ENCODE data around the gene HOXD13. TPM values are rescaled to one million over a fixed set of nuclear protein-coding genes. Genes with fewer than 3 reads are reported as not detected.

Gene HOXD13
- polyA plus RNA-seq, 3 donors, result 0.11 to 0.17 (median 0.14) TPM

DNA sequence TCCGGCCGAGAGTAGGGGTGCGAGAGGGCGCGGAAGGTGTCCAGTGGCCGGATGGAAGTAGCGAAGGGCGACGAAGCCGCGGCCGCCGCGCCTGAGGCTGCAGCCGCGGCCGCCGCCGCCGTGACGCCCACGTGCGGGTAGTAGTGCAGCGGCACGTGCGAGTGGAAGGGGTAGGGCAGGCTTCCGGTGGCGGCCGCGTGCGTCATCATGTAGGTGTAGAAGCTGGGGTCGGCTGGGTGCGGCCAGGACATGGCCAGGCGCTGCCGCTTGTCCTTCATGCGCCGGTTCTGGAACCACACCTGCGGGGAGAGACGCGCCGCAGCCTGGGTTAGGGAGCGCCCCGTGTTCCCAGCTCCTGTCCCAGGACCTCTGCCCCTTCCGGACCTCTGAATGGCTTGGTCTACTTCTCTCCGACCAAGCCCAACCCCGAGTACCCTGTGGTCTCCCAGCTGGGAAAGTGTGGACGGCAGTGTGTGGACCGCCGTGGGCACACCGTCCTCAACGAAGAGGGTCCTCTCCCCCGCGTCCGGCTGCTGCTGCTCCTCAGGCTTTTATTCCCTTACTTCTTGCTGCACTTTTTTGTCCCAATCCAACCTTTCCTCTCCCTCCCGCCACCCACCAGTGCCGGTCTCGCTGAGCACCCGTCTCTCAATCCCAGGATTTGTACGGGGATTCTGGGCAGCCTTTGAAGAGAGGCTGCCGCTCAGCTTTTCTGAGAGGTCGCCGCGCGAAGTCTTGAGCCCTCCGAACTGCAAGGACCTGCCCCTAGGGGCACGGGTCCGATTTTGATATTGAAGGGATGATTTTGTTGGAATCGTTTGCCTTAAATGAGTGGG lies 11.8 kb upstream of the HOXD13 start:
- DNase-seq (ENCODE audit: low read depth in 3 of 3, low spot score in 2 of 3), result peak in 1 of 3 donors; percentile 16

DNA sequence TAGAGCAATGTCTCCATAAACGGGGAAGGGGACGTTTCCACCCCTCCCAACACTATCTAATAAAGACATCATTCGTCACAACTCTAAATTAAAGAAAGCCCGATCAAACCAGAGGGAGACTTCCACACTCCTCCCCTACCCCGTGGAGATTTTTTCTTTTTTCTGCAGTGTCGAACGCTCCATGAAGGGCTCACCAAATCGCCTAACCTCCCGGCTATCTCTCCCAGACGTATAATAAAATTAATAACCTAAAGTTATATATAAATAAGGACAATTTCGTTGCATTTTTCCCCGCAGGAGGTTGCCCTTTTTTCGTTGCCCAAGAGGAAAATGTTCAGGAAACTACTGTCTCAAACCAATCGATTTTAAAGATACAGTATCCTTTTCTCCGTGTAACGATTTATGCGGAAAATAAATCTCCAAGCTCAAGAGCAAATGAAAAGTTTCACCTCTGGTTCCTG lies 11.1 kb upstream of the HOXD13 start:
- peak in 1 of 3 donors; percentile 24 for DNase-seq (ENCODE audit: low read depth in 3 of 3, low spot score in 2 of 3)

DNA sequence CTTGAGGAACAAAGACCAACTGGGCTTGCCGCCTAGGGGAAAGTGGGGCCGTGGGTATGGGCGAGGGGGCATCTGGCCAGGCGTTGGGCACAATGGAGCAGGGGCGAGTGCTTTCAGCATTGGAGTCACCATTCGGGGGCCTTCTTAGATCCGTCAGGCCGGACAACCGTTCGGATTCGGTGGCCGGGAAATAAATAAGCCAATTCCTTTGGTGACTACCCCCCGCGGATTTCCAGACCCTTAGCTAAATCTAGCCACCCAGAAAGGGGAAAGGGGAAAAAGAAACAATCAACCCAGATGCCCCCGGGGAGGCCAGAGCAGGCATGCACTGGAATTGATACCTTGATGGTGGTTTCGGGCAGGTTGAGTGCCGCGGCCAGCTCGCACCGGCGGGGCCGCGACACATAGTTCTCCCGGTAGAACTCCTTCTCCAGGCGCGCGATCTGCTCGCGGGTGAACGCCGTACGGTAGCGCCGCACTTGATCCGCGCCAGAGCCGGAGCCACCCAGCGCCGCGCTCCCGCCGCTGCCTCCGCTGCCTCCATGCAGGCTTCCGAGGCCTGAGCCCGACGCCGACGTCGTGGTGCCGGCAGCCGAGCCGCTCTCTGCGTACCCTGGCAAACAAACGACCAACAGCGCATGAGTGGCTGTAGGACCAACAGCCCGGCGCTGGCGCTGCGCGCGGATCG lies 10.5 kb upstream of the HOXD13 start:
- DNase-seq (ENCODE audit: low read depth in 3 of 3, low spot score in 2 of 3), result peak in 1 of 3 donors; percentile 23

DNA sequence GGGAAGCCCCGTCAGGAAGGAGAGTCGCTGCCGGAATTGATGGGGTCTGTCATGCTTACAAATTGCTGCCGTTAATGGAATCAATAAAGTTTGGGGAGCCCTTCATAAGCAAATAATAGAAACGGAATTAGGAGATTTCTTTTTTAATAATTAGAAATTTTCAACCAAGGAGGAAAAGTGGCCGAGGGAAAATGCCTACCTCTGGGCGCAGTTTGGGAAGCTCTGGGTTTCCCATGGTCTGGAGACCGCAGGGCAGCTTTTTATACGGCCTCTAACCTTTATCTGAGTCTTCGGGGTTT lies 10.0 kb upstream of the HOXD13 start:
- no peak for DNase-seq (ENCODE audit: low read depth in 3 of 3, low spot score in 2 of 3)

DNA sequence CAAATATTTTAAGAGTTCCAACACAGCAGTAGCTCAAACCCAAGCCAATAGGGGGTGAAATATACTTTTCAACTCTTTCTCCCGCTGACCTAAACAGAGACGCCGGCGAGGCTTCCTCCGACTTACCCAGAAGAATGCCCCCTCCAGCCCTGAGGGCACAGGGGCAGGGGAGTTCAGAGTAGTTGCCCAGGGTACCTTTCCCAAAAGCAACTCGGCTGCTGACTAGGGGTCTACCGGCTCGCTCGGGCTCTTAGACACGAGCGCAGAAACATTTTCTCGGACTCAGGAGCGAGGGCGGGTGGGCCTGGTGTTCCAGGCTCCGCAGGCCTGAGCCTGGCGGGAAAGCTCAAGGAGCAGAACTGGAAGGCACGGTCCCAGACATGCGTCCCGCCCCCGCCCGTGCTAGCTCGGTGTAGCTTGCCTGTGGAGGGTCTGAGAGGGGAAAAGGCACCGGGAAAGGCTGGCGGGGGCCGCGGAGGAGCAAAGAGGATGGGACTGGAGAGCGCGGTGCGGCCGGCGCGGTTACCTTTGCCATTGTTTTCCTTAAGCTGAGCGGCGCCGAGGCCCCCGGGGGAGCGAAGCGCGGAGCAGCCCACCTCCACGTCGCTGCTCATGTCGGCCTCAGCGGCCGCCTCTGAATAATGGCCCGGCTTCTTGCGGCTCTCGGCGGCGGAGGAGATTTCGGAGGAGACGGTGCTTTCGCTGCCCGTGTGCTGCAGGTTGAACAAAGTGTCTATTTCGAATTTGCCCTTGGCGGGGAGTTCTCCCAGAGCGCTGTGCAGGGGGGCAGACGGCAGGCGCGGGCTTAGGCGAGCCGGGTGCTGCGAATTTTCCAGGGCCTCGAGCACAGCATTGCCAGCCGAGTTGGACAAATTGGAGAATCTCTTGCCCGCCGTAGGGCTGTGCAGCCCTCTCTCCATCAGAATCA lies 9.4 kb upstream of the HOXD13 start:
- peak in 1 of 3 donors; percentile 16 for DNase-seq (ENCODE audit: low read depth in 3 of 3, low spot score in 2 of 3)

DNA sequence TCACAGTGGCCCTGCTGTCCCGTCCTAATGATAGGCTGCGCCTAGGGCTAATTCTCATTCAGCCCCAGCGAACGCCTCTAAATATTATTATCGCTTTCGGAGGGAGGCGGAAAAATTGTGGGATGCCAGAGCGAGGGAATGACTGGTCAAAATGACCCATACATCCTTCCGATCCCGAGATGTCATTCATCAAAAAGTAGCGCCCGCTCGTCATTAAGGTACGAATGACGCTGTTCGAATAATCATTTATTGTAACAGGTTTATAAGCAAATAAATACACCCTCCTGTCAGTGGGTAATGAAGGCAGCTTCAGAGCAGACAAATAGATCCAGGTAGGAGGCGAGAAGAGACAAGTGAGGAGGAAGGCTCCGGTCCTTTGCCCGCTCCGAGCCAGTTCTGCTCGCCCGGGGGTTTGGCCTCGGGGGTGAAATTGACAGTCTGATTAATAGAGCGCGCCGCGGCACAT lies 8.7 kb upstream of the HOXD13 start, which contains the start of gene EVX2:
Gene EVX2, minus strand, starts transcription at position 167 of the 466 bp plus-strand sequence. CDS start 186 bp downstream, outside the sequence.
- no peak for DNase-seq (ENCODE audit: low read depth in 3 of 3, low spot score in 2 of 3)

DNA sequence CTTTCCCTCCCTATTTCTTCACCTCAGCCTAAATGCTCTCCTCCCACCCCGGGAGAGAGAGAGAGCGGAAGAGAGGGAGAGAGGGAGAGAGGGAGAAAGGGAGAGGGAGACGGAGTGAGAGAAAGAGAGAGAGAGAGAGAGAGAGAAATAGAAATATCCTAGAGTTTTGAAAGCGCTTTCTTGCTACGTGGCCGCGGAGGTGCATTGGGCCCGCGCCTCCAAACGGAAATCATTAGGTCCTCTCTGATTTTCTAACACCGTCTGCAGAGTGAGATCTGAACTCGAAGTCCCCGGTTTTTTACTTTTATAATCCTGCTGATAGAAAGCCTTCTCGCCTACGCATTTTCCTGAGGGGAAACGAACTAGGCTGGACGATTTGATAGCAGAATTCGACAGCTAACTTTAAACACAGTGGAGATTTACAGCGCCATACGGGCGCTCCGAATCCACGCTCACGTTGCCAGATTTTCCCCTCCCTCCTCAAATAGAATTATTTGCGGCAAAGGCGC lies 7.9 kb upstream of the HOXD13 start:
- no peak for DNase-seq (ENCODE audit: low read depth in 3 of 3, low spot score in 2 of 3)

DNA sequence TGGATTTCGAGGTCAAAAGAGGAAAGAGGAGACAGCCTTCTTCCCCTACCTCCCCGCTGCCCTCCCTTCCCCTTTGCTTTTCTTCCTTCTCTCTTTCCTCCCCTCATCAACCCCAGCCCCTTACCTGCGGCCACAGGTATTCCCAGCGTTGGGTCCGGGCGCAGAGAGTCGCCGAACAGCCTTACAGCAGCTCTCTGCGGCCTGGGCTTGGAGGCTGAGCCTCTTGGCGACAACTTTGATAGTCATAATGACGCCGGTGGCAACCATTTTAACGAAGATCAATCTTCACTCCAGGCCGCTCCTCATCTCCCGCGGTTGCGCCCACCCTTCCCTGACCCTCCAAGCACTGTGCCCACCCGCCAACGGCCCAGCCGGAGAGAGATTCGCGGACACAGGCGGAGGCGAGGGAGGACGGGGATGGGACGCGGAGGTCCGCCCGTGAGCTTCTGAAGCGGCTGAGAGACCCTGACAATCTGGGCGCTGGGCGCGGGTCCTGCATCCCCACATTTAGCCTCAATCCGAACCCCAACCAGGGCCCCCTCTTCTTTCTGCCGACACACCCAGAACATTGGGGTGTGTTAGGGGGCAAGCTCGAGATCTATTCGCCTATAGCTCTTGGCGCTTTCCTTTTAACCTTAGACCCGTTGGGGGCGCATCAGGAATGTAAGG lies 7.3 kb upstream of the HOXD13 start:
- DNase-seq (ENCODE audit: low read depth in 3 of 3, low spot score in 2 of 3), result no peak

DNA sequence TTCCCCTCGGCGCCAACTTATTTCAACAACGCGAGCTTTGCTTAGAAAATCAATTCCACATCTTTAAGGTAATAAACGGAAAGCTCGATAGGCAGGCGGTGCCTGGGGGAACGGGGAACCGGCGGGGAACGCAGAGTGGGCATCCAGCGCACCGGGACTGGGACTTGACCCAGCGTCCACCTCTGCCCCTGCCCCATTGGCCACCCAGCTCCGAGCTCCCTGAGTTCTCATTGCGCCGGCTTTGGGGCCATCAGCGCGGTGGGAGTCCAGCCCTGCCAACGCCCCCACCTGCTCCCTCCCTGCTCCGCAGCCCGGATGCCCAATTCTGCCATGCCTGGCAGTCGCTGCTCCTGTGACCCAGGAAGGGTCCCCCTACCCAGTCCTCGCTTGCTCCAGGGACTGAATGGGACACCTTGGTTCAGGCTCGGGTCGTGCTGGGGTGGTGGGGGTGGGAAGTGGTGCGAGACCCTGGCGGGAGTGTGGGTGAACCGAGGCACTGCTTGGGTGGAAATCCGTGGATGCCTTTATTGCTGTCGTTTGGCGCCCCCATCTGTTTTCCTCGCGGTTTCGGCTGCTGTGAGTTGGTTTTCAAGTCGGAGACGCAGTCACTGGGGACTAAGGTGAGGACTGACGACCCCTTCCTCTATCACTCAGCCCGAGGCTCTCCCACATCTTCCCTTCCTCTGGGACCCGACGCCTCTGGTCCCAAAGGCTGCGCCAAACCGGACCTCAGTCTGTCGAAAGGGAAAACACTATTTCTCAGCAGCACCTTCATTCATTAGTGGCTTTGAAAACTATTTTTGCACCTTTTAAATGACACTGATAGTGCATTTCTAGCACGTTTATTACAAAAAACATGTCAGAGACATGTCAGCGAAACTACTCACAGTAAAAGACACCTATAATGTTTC lies 6.4 kb upstream of the HOXD13 start:
- no peak for DNase-seq (ENCODE audit: low read depth in 3 of 3, low spot score in 2 of 3)

DNA sequence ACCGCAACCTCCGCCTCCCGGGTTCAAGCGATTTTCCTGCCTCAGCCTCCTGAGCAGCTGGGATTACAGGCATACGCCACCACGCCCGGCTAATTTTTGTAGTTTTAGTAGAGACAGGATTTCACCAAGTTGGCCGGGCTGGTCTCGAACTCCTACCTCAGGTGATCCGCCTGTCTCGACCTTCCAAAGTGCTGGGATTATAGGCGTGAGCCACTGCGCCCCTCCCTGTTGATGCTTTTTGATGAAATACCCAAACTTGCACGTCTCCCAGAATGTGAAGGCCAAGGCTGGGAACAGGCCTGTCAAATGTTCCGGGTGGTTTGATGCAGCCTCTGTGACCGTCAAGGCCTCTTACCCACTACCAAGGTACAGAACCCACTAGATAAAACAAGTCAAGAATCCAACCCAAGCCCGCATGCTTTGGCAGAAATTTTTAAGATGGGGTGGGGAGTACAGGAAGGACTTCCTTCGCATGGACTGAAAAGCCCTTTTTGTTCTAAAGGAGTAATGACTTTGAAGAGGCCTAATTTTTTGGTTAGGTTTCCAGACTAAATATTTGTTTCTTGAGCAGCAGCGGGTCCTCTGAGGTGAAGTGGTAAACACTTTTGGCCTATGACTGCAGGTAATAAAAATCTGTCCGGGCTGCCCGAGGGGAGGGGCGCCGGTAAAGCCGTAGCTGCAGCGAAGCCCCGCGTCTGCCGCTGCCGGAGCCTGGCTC lies 5.0 kb upstream of the HOXD13 start:
- DNase-seq (ENCODE audit: low read depth in 3 of 3, low spot score in 2 of 3), result no peak

DNA sequence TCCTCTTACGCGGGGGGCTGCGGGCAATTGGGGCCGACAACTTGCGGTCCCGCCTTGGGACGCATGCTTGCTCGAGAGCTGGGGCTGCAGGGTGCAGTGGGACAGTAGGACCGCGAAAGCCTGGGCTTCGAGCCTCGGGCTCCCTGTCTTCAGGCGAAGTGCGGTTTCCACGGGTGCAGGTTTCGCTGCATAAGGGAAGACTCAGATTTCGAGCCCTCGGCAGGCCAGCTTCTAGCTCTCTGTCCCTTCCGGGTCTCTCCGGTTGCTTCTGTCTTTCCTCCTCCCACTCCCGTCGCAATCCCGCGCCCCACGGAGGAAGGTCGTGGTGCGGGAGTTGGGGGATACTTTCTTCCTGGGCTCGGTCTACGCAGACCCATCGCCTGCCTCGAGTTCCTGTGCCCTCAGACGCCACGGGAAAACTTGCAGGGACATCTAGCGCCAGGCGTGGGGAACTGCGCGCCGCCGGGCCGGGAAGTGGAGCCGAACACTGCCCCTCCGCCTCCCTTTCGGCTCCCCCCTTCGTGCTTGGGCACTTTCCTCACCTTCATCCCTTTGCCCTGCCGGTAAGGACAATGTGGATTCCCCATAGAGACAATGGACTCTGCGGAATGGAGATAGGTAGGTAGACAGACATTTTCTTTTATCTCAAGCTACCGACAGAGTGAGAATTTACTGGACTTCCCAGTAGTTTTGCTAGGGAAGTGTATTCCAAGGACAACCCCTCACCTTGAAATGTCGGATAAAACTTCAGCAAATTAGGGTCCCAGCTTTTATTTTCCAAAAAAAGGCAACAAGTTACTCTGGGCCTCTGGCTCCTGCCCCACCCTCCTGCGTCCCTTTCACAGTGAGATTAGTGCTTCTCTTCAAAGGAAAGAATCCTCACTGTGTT lies 4.2 kb upstream of the HOXD13 start:
- no peak for DNase-seq (ENCODE audit: low read depth in 3 of 3, low spot score in 2 of 3)

DNA sequence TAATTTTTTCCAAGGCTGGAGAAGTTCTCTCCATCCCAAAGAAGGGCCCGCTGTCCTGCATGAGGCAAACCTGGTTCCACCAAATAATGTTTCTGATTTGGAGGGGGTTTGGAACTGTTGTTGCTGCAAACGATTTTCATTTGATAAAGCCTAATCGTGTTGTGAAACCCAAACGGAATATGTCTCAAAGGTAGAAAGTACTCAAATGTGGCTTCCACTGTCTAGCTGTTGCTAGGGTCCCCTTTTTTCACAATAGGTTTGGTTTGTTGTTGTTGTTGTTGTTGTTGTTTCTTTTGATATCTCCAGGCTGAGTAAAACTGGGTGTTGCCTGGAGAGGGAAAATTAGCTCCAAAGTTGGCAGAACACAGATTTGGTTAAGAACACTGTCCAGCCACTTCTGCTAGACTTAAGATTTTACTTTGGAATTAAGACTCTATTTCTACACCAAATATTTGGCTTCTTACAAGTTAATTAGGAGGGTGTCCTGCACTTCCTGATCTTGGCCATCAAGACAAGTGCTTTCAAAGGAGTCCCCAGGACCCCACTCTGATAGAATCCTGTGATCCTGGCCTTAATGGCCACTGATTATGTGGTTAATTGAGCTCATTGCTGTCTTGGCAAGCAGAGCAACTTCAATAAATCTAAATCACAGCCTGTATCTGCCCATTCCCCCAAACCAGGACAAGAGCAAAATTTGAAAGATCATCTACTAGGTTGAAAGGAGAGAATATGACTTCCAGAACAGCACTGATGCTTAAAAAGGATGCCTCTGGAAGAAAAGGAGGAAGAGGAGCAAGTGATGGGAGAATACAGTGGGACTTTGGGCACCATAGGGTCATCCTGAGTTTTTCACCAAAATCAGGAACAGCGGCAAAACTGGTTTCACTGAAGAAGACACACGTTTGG lies 3.3 kb upstream of the HOXD13 start:
- no peak for DNase-seq (ENCODE audit: low read depth in 3 of 3, low spot score in 2 of 3)

DNA sequence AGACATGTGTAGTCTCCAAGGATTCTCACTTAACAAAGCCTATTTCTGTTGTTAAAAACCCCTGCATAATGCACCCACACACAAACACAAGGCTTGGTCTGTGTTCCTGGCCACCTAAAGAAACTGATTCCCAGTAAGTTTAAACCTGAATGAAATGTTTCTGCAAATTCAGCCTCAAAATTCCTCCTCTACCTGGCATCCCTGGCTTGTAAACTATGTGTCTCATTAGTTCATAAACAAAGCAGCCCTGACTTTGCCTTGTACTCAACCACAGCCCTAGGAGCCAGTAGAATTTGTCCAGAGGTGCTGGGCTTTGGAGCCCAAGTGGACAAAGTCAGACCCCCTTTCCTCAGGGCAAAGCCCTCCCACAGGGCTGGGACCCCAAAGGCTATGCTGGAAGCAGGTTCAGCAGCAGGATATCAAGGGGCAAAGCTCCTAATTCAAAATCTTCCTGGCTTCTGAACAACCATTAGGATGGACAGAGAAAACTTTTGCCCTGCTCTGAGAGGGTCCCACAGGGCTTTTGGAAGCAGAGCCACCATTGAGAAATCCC lies 2.6 kb upstream of the HOXD13 start:
- no peak for DNase-seq (ENCODE audit: low read depth in 3 of 3, low spot score in 2 of 3)

DNA sequence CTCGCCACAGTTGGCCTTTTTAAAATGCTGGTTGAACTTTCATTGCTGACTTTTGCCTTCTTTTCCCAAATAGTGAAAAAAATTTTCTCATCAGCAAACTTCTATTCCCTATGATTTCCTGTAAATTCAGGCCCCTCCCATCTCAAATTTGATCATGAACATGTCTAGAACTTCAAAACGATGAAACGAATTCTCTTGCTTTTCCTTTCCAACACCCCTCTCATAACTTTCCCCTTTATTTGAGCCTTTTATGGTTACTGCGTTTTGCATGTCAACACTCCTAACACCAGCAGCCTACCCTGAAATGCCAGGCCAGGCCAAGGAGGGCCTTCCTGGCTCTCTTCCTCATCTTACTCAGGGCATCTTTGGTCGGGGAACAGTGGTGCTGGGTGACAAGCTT lies 1.7 kb upstream of the HOXD13 start:
- no peak for DNase-seq (ENCODE audit: low read depth in 3 of 3, low spot score in 2 of 3)

DNA sequence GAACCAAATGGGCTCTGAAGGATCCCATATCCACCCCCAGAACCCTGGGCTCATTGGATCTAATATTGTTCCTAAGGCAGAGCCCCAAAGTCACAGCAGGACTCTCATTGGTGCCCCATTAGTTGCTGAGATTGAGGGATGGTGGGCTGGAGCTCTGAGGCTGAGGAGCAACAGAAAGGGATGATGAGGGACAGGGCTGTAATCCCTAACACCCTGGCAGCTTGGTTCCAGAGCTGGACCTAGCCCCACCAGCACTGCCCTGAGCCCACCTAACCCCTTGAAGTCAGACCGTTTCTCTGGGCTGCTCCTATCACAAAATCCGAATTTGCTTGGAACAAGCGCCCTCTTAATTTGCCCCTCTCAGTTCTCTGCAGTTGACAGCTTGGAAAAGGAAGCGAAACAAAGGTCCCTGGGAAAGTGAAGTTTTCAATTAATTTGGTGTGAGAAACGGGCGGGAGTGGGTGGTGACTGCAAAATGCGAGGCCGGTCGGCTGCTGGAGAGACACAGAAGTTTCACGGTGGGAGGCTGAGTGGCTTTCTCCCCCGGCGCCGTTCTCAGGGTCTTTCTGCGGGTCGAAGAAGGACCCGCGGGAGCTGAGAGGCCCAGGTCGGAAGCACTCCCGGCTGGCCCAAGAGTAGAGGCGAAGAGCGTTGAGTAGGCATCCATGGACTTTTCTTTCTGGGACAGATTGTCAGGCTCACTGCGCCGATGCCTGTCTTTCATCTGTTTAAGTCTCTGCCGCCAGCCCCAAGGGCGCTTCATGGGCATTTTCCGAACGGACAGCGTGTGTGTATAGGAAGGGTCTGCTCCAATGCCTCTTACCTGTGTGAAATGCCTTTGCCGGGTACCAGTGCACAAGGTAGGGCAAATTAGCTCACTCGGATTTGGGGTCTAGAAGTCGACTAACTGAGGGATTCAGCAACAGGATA lies 927 bp upstream of the HOXD13 start:
- no peak for DNase-seq (ENCODE audit: low read depth in 3 of 3, low spot score in 2 of 3)

Measured in right renal cortex interstitium (tissue), 3 donors.